GM18505 (cell line): ENCODE results near the gene PLAAT4.
A peak's percentile ranks its signal among the peaks of the same experiment; 100 is the strongest.

Experiments
- ATAC-seq: cut with Tn5 transposase; IDR thresholded peaks from one replicate; pipeline ENCODE4 v1.9.1; 2021; ENCODE audit not compliant: unreplicated experiment
- POLR2A ChIP-seq: IDR thresholded peaks from 4 replicates; pipeline ENCODE4 v1.6.1; 2011; ENCODE audit warnings: borderline replicate concordance; ENCODE audit not compliant: insufficient read depth, insufficient read length; ENCODE audit errors: extremely low read depth

PLAAT4 gene

GRCh38 chr11:63536669-63537292 lies at the start of gene PLAAT4:
PLAAT4 (plus strand) TSS chr11:63536808; CDS start chr11:63536869, 61 bp downstream.
- no peak for ATAC-seq
- TF ChIP-seq POLR2A = peak; percentile 51

GRCh38 chr11:63488789-63489188 lies 47.8 kb upstream of the PLAAT4 start:
- ATAC-seq = no peak
- no peak for TF ChIP-seq POLR2A

GRCh38 chr11:63489879-63490278 lies 46.7 kb upstream of the PLAAT4 start:
- ATAC-seq = no peak
- no peak for TF ChIP-seq POLR2A

- no peak for ATAC-seq
- no peak for TF ChIP-seq POLR2A
Measured at GRCh38 chr11:63490551-63491239, 45.9 kb upstream of the PLAAT4 start, which contains the start of gene PLAAT5. PLAAT5 (minus strand) TSS chr11:63491167; CDS start chr11:63491034, 133 bp downstream.

GRCh38 chr11:63491240-63491587 lies 45.4 kb upstream of the PLAAT4 start:
- TF ChIP-seq POLR2A = no peak
- no peak for ATAC-seq

GRCh38 chr11:63491636-63492372 lies 44.8 kb upstream of the PLAAT4 start:
- no peak for ATAC-seq
- no peak for TF ChIP-seq POLR2A

GRCh38 chr11:63492441-63492840 lies 44.2 kb upstream of the PLAAT4 start:
- TF ChIP-seq POLR2A = no peak
- no peak for ATAC-seq

- TF ChIP-seq POLR2A = no peak
- ATAC-seq = no peak
Measured at GRCh38 chr11:63493127-63493526, 43.5 kb upstream of the PLAAT4 start.

- no peak for TF ChIP-seq POLR2A
Measured at GRCh38 chr11:63494975-63495374, 41.6 kb upstream of the PLAAT4 start.

GRCh38 chr11:63499874-63500273 lies 36.7 kb upstream of the PLAAT4 start:
- ATAC-seq = no peak
- TF ChIP-seq POLR2A = no peak

More at GRCh38 chr11:63494975-63495374, 41.6 kb upstream of the PLAAT4 start:
- no peak for ATAC-seq

GRCh38 chr11:63501236-63501635 lies 35.4 kb upstream of the PLAAT4 start:
- no peak for ATAC-seq
- TF ChIP-seq POLR2A = no peak

- no peak for TF ChIP-seq POLR2A
- ATAC-seq = no peak
Measured at GRCh38 chr11:63502252-63502820, 34.3 kb upstream of the PLAAT4 start.

GRCh38 chr11:63503492-63503891 lies 33.1 kb upstream of the PLAAT4 start:
- no peak for ATAC-seq
- TF ChIP-seq POLR2A = no peak
